OCI-LY7 (cell line): ENCODE measurements around the gene GNAQ. TPM values are rescaled to one million over a fixed set of nuclear protein-coding genes. Genes with fewer than 3 reads are reported as not detected.

Experiments
- BruUV-seq: library from RNA; stranded (reverse); fragments of 400-500 nt; replicated peaks from 2 replicates; lab custom pipeline; 2021; lab: Mats Ljungman, UMichigan
- CTCF ChIA-PET: fragments of 300-600 bp; sonication (Branson Sonifier 250); formaldehyde crosslinking; loops from one replicate; lab custom pipeline; 2022; ENCODE audit warnings: antibody characterized with exemption; ENCODE audit not compliant: unreplicated experiment; lab: Charles Lee
- POLR2A ChIA-PET: fragments of 300-600 bp; sonication (Branson Sonifier 250); formaldehyde crosslinking; loops from one replicate; lab custom pipeline; 2022; ENCODE audit warnings: antibody characterized with exemption; lab: Charles Lee
- DNase-seq: peaks from one replicate; pipeline ENCODE4 v3.0.0-alpha.2; 2015; ENCODE audit warnings: low spot score
- H2AFZ ChIP-seq: fragments of 200-600 bp; sonication (generic), shearing (Covaris generic); 2 replicates; pipeline ENCODE4 v1.6.1; 2014; ENCODE audit warnings: mild to moderate bottlenecking, antibody characterized with exemption, low read length, moderate library complexity
- H3K27ac ChIP-seq: fragments of 200-600 bp; sonication (generic); 2 replicates; pipeline ENCODE4 v1.5.1; 2014; ENCODE audit warnings: mixed run types, low read depth, mild to moderate bottlenecking, moderate library complexity, low read length, inconsistent platforms; ENCODE audit not compliant: poor library complexity, severe bottlenecking
- H3K36me3 ChIP-seq: fragments of 200-600 bp; sonication (generic); 2 replicates; pipeline ENCODE4 v1.6.1; 2014; ENCODE audit warnings: mild to moderate bottlenecking, antibody characterized with exemption, low read length, moderate library complexity, mixed read lengths; ENCODE audit not compliant: insufficient read depth
- H3K4me1 ChIP-seq: fragments of 200-600 bp; sonication (generic); 2 replicates; pipeline ENCODE4 v1.5.1; 2014; ENCODE audit warnings: mild to moderate bottlenecking, low read length; ENCODE audit not compliant: insufficient read depth, poor library complexity, severe bottlenecking
- H3K4me2 ChIP-seq: fragments of 200-600 bp; sonication (generic); 2 replicates; pipeline ENCODE4 v1.6.1; 2014; ENCODE audit warnings: mild to moderate bottlenecking, low read length
- H3K4me3 ChIP-seq: fragments of 200-600 bp; sonication (generic); 2 replicates; pipeline ENCODE4 v1.5.1; 2014; ENCODE audit warnings: mild to moderate bottlenecking, low read depth, low read length; ENCODE audit not compliant: poor library complexity, severe bottlenecking
- H3K79me2 ChIP-seq: fragments of 200-600 bp; sonication (generic); 2 replicates; pipeline ENCODE4 v1.6.1; 2016; ENCODE audit warnings: low read depth, mild to moderate bottlenecking, low read length, moderate library complexity, mixed read lengths; ENCODE audit not compliant: insufficient read depth
- H3K9me2 ChIP-seq: fragments of 200-600 bp; sonication (generic); 2 replicates; pipeline ENCODE4 v1.6.1; 2016; ENCODE audit warnings: mild to moderate bottlenecking, low read length, mixed read lengths; ENCODE audit not compliant: insufficient read depth
- H3K9me3 ChIP-seq: fragments of 200-600 bp; sonication (generic); 2 replicates; pipeline ENCODE4 v1.6.1; 2014; ENCODE audit warnings: mild to moderate bottlenecking, mixed run types, low read length, mixed read lengths
- H4K20me1 ChIP-seq: fragments of 200-600 bp; sonication (generic); 2 replicates; pipeline ENCODE4 v1.6.1; 2014; ENCODE audit warnings: mild to moderate bottlenecking, antibody characterized with exemption, low read length, moderate library complexity, mixed read lengths; ENCODE audit not compliant: insufficient read depth
- EZH2phosphoT487 ChIP-seq: fragments of 200-600 bp; sonication (generic); IDR thresholded peaks from 2 replicates; pipeline ENCODE4 v1.6.1; 2018; ENCODE audit warnings: low read depth, borderline replicate concordance, mild to moderate bottlenecking, mixed run types, antibody characterized with exemption, low read length, moderate library complexity, mixed read lengths
- intact Hi-C: fragments of 100-400 bp; cut with micrococcal nuclease; formaldehyde crosslinking; loops from one replicate; pipeline ENCODE4 v1.10.0; 2022; ENCODE audit not compliant: unreplicated experiment
- total RNA-seq, 2 experiments: library from RNA; depleted of rRNA in 1 of 2; stranded (reverse); fragments of >200 nt in 1 of 2; shearing (Covaris generic) in 1 of 2; gene quantifications; 2 replicates each; pipeline ENCODE4 v1.2.3, GENCODE V29; 2014 to 2022
- TF ChIP-seq, protein P1 (sequence below): fragments of 200-600 bp; sonication (generic); conservative IDR thresholded peaks from 2 replicates; pipeline ENCODE4 v1.5.1; 2014; ENCODE audit warnings: mild to moderate bottlenecking, antibody characterized with exemption, low read length, moderate library complexity, mixed read lengths

The GNAQ gene
- total RNA-seq, 2 experiments from 2014 or later, result not detected

DNA sequence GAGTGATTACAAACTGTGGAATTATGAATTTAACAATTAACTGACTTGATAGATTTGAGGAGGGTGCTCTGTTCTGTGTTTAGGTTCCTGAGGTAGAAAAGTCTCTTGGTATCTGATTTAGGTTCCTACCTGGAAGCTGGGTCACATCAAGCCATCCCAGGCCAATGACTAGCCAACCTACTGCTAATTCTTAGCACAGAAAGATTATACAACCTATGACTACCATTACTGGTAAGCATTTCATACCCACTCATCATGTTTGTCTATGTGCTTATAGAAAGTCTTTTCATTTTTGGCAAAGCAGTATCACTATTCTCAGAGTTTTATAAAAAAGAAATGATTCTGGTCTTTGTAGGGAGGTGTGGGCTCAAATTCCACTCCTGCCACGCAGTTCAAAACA, 49.7 kb downstream of the GNAQ start:
- no peaks in the 10 kb centered on the region for H4K20me1 ChIP-seq
- no peaks in the 10 kb centered on the region for H3K36me3 ChIP-seq
- CTCF ChIA-PET, result no interaction called here
- POLR2A ChIA-PET, result no interaction called here
- no TSS peak for BruUV-seq
- H2AFZ ChIP-seq, result no peak overlapping the region
- no peaks in the 10 kb centered on the region for H3K9me3 ChIP-seq
- no peak overlapping the region for H3K4me3 ChIP-seq
- TF ChIP-seq EZH2phosphoT487, result no peak
- TF ChIP-seq, protein P1, sequence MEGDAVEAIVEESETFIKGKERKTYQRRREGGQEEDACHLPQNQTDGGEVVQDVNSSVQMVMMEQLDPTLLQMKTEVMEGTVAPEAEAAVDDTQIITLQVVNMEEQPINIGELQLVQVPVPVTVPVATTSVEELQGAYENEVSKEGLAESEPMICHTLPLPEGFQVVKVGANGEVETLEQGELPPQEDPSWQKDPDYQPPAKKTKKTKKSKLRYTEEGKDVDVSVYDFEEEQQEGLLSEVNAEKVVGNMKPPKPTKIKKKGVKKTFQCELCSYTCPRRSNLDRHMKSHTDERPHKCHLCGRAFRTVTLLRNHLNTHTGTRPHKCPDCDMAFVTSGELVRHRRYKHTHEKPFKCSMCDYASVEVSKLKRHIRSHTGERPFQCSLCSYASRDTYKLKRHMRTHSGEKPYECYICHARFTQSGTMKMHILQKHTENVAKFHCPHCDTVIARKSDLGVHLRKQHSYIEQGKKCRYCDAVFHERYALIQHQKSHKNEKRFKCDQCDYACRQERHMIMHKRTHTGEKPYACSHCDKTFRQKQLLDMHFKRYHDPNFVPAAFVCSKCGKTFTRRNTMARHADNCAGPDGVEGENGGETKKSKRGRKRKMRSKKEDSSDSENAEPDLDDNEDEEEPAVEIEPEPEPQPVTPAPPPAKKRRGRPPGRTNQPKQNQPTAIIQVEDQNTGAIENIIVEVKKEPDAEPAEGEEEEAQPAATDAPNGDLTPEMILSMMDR, result no peak
- H3K4me2 ChIP-seq, result no peak overlapping the region
- intact Hi-C loops, result no loop called here
- H3K27ac ChIP-seq, result no peak overlapping the region
- no peaks in the 10 kb centered on the region for H3K9me2 ChIP-seq
- DNase-seq, result no peak
- H3K79me2 ChIP-seq, result no peaks in the 10 kb centered on the region
- no peaks in the 10 kb centered on the region for H3K4me1 ChIP-seq

DNA sequence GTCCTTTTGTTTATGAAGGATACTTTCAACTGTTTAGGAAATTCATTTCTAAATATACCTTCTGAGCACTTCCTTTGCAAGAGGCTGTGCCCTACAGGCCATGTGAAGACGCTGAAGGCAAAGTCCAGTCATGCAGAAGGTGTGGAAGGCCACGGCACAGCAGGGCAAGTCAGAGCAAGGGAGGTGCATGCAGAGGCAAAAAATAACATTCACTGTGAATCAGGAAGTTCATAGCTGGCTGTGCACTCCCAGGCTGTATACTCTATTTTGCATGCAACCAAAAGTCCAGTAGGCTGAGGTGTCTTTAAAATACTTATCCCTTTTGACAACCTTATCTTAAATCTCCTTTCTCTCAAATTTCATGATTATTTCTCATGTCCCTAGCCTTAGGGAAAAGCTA, 50.3 kb downstream of the GNAQ start:
- H3K27ac ChIP-seq, result no peak overlapping the region
- no TSS peak for BruUV-seq
- no peak for TF ChIP-seq EZH2phosphoT487
- TF ChIP-seq, protein P1, result no peak
- intact Hi-C loops, result no loop called here
- no peaks in the 10 kb centered on the region for H3K9me2 ChIP-seq
- no peak overlapping the region for H2AFZ ChIP-seq
- no peaks in the 10 kb centered on the region for H3K4me1 ChIP-seq
- POLR2A ChIA-PET, result no interaction called here
- H3K4me2 ChIP-seq, result no peak overlapping the region
- H3K4me3 ChIP-seq, result no peak overlapping the region
- H3K36me3 ChIP-seq, result no peaks in the 10 kb centered on the region
- DNase-seq, result no peak
- no peaks in the 10 kb centered on the region for H4K20me1 ChIP-seq
- H3K79me2 ChIP-seq, result no peaks in the 10 kb centered on the region
- no peaks in the 10 kb centered on the region for H3K9me3 ChIP-seq
- CTCF ChIA-PET, result no interaction called here

DNA sequence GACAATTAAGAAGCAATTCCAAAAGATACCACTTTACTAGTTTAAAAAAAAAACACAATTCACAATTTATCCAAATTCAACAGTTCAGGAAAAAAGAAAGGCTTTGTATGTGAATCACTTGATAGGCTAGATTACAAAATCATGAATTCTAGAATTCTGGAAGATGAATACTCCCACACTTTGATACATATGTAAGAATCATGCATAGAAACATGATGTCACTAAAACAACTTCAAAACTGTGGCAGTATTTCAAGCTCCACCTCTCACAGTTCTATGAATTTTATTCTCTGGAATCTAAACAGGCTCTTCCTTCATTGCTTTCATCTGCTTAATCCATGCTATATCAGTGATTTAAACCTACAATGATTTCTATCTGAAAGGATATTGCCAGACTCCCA, 51.0 kb downstream of the GNAQ start:
- no peak for DNase-seq
- Histone ChIP-seq H3K4me2 (no peak overlapping the region), H3K36me3 (no peaks in the 10 kb centered on the region), H2AFZ (no peak overlapping the region), H3K9me2 (no peaks in the 10 kb centered on the region), H3K79me2 (no peaks in the 10 kb centered on the region), H4K20me1 (no peaks in the 10 kb centered on the region), H3K9me3 (no peaks in the 10 kb centered on the region), H3K4me3 (no peak overlapping the region), H3K27ac (no peak overlapping the region), H3K4me1 (no peaks in the 10 kb centered on the region)
- intact Hi-C loops, result no loop called here
- BruUV-seq, result no TSS peak
- ChIA-PET POLR2A (no interaction called here), CTCF (no interaction called here)
- TF ChIP-seq, protein P1, result no peak
- TF ChIP-seq EZH2phosphoT487, result no peak
